KBM-7 (cell line): ENCODE data around the gene SLC34A1.
"Not testable (repeated sequence)": the region's sequence is repeated elsewhere in the genome, so short reads cannot be mapped to it uniquely, and the experiment has no call there.

ENCODE experiments used
- DNase-seq: peaks from one replicate; pipeline ENCODE4 v3.0.0-alpha.2; 2015
- in situ Hi-C: fragments of 300-500 bp; cut with MboI; formaldehyde crosslinking; loops from 2 replicates; pipeline ENCODE4 v1.14.3; 2020; ENCODE audit warnings: low sequenced_read_pairs, low pct_unique_long_range_greater_than_20kb, mixed read lengths

The SLC34A1 gene

GRCh38 chr5:177354256-177354655 lies 30.0 kb upstream of the SLC34A1 start:
- in situ Hi-C loops = no loop called here
- DNase-seq = no peak

GRCh38 chr5:177354711-177355110 lies 29.5 kb upstream of the SLC34A1 start:
- in situ Hi-C loops = no loop called here
- no peak for DNase-seq

GRCh38 chr5:177355162-177355867 lies 28.9 kb upstream of the SLC34A1 start:
- no peak for DNase-seq
- in situ Hi-C loops = no loop called here

GRCh38 chr5:177355868-177356168 lies 28.4 kb upstream of the SLC34A1 start:
- DNase-seq = peak; percentile 44
- in situ Hi-C loops = no loop called here

- no peak for DNase-seq
- in situ Hi-C loops = no loop called here
These were observed 27.5 kb upstream of the SLC34A1 start for GRCh38 chr5:177356746-177357145.

- in situ Hi-C loops = no loop called here
- DNase-seq = no peak
These were observed 27.1 kb upstream of the SLC34A1 start for GRCh38 chr5:177357146-177357458.

GRCh38 chr5:177357459-177358351 lies 26.5 kb upstream of the SLC34A1 start, which contains the start of gene RGS14:
Gene RGS14, plus strand, starts transcription at chr5:177357924. Its CDS starts 101 bp downstream, at chr5:177358025.
- DNase-seq = peak; percentile 95
- in situ Hi-C loops = no loop called here

GRCh38 chr5:177358370-177358819 lies 25.8 kb upstream of the SLC34A1 start:
- DNase-seq = no peak
- in situ Hi-C loops = no loop called here

GRCh38 chr5:177359451-177359851 lies 24.8 kb upstream of the SLC34A1 start:
- no peak for DNase-seq
- in situ Hi-C loops = no loop called here

- DNase-seq = no peak
- in situ Hi-C loops = no loop called here
These were observed 24.4 kb upstream of the SLC34A1 start for GRCh38 chr5:177359860-177360259.

GRCh38 chr5:177360740-177361139 lies 23.5 kb upstream of the SLC34A1 start:
- DNase-seq, in situ Hi-C loops: not testable (repeated sequence)

- peak; percentile 57 for DNase-seq
- in situ Hi-C loops = no loop called here
These were observed 22.6 kb upstream of the SLC34A1 start for GRCh38 chr5:177361418-177362291.

- no peak for DNase-seq
- in situ Hi-C loops = no loop called here
These were observed 22.0 kb upstream of the SLC34A1 start for GRCh38 chr5:177362292-177362609.

GRCh38 chr5:177362610-177363507 lies 21.4 kb upstream of the SLC34A1 start:
- DNase-seq = peak; percentile 64
- in situ Hi-C loops = no loop called here

- in situ Hi-C loops = no loop called here
- DNase-seq = no peak
These were observed 20.7 kb upstream of the SLC34A1 start for GRCh38 chr5:177363565-177363964.

- DNase-seq = no peak
- in situ Hi-C loops = no loop called here
These were observed 19.9 kb upstream of the SLC34A1 start for GRCh38 chr5:177364159-177364962.

GRCh38 chr5:177365845-177366527 lies 18.2 kb upstream of the SLC34A1 start:
- in situ Hi-C loops = no loop called here
- no peak for DNase-seq
